Endothelial cell of hepatic sinusoid (primary cell): ENCODE data around the gene PSMB5.

Experiments used
- in situ Hi-C: cut with HindIII; loops from 2 replicates; pipeline ENCODE4 v1.10.0; 2017; ENCODE audit warnings: low sequenced_read_pairs

The PSMB5 gene

DNA sequence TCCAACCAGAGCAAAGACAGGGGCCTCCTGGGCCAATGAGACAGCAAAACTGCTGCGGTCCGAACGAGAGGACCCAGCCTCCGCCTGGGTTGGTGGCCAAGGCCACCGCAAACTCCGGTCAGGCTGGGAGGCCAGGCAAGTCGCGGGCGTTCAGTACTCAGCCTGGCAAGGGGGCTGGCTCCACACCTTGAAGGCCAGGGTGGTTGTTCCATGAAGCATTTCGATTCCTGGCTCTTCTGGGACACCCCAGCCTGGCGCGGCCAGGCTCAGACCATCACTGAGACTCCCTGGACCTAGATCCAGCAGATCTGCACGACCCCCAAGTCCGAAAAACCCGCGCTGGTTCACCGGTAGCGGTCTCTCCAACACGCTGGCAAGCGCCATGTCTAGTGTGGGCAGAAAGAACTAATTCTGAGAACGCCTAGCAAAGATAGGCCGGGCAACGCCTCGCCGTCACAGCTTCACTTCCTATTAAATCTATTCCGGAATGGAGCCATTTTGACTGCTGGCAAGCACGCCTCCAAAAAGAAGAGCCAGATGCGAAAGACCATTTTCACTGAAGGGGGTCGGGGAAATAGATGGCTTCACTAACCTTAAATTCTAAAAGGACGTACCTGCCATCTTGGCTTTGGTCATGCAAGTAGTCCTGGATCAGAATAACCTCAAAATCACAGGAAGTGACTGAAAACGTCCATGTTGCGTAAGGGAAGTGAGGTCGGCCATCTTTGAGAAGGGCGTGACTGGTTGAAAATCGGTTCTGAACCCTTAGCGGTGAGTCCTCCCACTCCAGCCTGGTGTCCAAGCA lies at the start of gene PSMB5:
Gene PSMB5 (minus strand): TSS at position 403 of the 805 bp plus-strand sequence. CDS start 19 bp downstream, at position 384.
- in situ Hi-C loops, result no loop called here

- in situ Hi-C loops, result loop anchor here (5.0 kb wide), 1 partner anchor 103 kb away; no protein-coding TSS in a partner anchor
Observed at GRCh38 chr14:23080474-23080873, 45.8 kb upstream of the PSMB5 start.

GRCh38 chr14:23079716-23080115 lies 45.0 kb upstream of the PSMB5 start:
- in situ Hi-C loops, result loop anchor here (5.0 kb wide), 1 partner anchor 102 kb away; no protein-coding TSS in a partner anchor

DNA sequence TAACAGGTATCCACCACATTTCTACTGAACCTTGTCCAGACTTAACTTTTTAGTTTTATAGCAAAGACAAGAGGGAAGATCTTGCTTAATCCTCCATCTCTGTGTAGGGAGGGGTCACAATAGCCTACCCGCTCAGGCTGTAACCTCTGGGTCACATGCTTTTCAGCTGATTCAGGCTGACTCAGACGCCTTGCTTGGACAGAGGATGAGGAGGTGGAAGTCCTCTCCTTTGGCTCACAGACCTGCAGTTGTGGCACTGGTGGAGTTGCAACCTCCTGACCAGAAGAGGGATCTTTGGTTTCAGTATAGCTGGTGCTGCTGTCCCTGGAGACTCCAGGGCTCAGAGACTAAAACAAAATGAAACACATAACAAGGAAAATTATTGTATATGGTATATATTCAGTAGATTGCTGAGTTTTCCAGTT lies 44.0 kb upstream of the PSMB5 start:
- in situ Hi-C loops, result no loop called here

- in situ Hi-C loops, result no loop called here
Observed at GRCh38 chr14:23077962-23078361, 43.3 kb upstream of the PSMB5 start.

- in situ Hi-C loops, result no loop called here
Observed at GRCh38 chr14:23076785-23077408, 42.2 kb upstream of the PSMB5 start.

DNA sequence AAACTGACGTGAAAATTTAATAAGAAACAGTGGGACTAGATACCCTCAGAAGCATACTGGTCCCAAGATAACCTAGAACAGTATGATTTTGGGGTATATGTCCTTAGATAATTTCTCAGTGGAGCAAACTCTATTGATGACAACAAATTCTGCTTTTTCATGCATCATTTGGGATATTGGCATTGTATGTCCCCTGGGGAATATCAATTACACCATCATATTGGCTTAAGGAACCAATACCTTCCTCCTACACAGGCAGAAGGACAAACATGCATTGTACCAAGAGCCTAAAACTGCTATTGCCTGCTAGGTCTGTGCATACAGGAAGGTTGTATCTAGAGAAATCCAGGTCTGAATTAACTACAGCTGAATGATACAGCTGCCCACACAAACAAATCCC lies 40.2 kb upstream of the PSMB5 start:
- in situ Hi-C loops, result no loop called here

- in situ Hi-C loops, result no loop called here
Observed at GRCh38 chr14:23071921-23072539, 37.3 kb upstream of the PSMB5 start.

DNA sequence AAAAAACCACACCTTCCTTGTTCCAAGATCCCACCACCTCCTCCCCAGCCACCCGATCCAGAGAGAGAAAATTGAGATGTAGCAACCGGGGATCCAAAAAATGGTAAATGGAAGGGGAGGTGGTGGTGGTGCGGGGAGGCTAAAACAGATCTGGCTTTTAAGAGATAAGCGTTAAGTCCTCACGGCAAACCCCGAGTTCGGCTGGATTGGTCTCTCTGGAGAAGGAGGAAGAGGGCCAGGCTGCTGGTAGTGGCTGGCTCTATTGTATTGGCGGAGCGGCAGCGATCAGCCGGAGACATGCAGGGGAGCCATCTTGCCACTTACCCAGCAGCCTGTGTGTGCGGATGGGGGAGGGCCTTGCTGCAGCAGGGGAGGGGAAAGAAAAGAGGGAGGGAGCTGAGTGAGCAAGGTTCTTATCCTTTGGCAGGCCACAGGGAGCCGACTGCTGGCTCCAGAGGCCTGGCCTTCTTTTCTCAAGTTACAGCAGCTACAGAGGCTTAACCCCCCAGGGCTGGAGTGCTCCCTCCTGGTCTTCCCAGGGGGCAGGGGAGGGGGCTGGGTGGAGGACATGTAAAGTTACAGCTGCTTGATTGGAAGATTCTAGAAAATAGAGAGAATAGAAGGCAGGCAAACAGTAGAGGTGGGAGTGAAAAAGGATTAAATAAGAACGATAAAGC lies 36.7 kb upstream of the PSMB5 start:
- in situ Hi-C loops, result no loop called here

DNA sequence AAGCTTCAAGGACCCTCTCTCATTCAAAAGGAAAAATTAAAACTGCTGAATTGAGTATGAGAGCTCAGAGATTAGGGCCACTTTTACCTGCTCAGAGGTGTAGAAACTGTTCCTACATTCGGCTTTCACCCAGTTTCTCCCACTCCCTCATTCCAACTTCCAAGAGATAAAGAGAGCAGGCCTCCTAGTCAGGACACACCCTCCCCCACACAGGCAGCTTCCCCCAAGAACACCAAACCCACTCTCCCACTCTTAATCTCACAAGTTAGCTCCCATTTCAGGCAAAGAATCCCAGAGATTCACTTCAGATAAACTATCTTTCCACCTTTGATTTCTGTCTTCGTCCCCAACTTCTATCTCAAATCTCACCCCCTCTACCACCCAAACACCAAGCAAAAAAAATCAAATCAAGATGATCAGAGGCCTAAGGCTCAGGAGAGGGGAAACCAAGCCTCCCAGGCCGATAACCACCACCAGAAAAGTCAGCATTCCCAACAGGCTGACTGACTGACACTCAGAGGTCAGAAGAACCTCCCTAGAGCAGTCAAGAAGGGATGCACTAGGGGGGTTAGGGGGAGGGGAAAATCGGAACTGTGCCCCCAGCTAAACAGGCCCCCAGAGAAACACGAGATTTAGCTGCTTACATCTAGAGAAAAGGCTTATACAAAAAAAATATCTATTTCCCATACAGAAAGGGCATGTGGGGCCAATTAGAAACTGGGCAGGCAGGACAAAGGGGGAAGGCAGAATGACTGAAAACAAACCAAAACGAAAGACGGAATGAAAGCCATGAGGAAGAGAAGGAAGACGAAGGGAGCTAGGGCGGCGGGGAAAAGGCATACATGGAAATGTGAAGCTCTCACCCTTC lies 35.8 kb upstream of the PSMB5 start:
- in situ Hi-C loops, result no loop called here

GRCh38 chr14:23069413-23069806 lies 34.7 kb upstream of the PSMB5 start:
- in situ Hi-C loops, result no loop called here

DNA sequence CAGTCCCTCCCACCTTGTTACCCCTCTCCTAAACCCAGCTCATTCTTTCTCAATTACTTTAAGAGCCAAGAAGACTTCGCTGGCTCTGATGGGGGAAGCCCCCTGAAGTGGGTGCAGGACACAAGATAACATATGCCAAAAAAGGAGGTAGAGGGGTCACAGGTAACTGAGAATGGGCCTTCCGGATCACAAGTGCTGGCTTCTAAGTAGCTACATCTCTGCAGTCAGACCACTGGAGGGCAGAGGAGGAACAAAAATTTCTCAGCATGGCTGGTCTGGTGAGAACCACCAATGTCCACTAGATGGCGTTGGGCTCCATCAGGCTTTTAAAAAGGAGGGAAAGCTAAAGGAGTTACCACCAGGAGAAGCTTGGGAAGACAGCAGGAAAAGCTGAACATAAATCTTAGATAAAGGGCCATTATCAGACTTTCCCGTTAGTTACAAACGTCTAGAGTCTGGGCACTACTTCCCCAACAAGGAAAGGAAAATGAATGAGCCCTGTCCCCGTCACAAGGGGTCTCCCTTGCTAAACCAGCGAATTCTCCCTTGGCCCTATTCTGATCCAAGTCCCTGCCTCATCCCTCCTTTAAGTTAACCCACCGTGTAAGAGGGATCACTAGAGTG lies 34.2 kb upstream of the PSMB5 start:
- in situ Hi-C loops, result no loop called here

GRCh38 chr14:23067847-23068788 lies 33.4 kb upstream of the PSMB5 start:
- in situ Hi-C loops, result no loop called here

DNA sequence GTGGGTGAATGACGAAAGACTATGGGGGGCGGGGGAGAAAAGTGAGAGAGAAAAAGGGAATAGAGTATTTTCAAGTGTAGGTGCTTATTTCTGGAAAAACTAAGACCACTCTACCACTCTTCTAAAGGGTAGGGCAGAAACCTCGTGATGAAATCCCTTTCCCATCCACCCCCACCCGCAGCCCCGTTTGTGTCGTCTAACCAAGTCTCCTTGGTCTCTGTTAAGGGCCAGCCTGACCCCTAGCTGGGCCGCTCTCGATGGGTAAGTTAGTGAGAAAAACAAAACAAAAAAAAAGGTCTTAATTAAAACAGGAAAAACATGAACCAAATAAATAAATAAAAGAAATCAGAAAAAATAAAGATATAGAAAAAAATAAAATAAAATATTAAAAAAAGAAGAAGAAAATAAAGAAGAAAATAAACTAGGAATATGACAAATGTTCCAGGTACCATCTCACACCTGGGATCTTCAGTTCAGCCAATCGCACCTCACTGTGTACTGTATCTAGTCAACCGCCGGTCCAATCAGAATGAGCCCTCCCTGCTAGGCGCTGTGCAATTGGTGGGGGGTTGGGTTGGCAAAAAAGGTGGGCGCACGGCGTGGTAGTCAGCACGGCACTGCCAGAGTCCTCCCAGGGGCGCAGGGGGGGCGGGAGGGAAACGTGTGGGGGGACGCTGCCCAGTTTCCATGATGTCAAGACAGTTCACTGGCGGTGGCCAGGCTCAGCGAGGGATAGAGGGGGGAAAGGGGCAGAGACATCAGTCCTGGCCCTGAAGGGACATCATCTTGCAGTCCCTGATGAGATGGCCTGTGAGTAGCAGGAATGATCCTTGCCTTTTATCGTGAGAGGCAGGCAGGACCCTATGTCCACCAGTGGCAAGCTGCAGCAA lies 32.4 kb upstream of the PSMB5 start:
- in situ Hi-C loops, result no loop called here

GRCh38 chr14:23066368-23066767 lies 31.7 kb upstream of the PSMB5 start:
- in situ Hi-C loops, result no loop called here

DNA sequence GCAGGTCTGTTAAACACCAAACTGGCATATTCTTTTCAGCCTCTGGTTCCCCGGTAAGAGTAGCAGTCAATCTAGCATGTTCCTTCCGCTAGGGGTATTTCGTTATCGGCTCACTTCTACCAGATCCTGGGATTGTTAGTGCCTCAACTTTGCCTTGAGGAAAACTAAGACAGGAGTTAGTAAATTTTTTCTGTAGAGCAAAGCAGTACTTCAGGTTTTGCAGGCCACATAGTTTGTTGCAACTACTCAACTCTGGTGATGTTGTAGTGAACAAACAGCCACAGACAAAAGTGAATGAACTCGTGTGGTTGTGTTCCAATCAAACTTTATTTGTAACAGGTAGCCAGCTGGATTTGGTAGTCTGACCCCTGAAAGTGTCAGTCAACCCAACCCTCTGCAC lies 28.9 kb upstream of the PSMB5 start:
- in situ Hi-C loops, result no loop called here

DNA sequence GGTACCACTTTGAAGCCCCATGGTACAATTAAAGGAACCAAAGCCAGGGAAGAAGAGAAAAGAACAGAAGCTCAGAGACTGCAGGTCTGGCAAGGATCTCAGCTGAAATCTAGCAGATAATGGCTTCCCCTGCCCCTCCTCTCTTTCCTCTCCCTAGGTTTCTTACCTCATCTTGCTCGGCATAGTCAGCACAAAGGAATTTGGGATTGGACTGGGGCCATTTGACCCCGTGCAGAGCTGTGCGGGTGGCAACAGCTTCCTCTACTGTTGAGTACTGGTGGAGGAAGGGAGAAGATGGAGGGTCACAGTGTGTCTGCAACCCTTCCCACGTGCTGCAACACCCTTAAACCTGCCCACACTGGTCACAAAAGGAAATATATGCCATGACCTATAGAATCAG lies 27.3 kb upstream of the PSMB5 start:
- in situ Hi-C loops, result no loop called here
